ENCODE results near the gene ZFY.
A peak's percentile ranks its signal among the peaks of the same experiment; 100 is the strongest.

DNA sequence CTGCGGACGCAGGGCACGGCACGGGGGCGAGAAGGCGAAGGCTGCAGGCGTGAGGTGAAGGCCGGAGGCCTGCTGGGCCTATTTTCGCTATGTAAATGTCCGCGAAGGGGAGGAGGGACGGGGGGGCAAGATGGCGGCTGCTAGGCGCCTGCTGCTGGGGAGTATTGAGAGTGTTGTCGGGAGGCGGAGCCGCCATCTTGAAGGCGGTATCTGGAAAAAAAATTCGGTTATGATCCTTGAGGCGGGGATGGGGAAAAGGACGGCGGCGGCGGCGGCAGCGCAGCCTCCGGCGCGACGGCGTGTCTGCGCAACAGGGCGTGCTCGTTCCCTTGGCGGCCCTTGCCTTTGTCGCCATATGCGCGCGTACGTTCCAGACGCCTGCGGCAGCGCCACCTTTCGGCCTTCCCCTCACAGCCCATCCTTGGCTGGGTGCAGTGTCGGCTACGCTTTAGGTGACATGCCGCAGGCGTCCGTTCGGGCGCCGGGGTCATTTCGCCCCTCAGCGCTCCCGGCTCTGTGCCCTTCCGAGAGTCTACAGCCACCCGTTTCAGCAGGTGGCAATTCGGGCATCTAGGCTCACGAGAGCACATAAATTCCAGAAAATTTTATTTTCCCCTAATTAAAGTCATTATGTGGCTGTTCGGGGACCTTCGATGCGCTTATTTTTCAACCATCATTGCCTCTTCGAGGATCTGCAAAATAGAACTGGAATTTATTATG, 695 bp downstream of the ZFY start:
- TF ChIP-seq, protein P1, sequence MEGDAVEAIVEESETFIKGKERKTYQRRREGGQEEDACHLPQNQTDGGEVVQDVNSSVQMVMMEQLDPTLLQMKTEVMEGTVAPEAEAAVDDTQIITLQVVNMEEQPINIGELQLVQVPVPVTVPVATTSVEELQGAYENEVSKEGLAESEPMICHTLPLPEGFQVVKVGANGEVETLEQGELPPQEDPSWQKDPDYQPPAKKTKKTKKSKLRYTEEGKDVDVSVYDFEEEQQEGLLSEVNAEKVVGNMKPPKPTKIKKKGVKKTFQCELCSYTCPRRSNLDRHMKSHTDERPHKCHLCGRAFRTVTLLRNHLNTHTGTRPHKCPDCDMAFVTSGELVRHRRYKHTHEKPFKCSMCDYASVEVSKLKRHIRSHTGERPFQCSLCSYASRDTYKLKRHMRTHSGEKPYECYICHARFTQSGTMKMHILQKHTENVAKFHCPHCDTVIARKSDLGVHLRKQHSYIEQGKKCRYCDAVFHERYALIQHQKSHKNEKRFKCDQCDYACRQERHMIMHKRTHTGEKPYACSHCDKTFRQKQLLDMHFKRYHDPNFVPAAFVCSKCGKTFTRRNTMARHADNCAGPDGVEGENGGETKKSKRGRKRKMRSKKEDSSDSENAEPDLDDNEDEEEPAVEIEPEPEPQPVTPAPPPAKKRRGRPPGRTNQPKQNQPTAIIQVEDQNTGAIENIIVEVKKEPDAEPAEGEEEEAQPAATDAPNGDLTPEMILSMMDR (IDR thresholded peaks at IDR 0.05), result peak in 2 of 4 experiments; percentile 49 to 56
- TF ChIP-seq POLR2A (IDR thresholded peaks at IDR 0.05), result no peak
- no peak for TF ChIP-seq POLR2AphosphoS5 (IDR thresholded peaks at IDR 0.05)
